ENCODE measurements around the gene LYL1. TPM values are rescaled to one million over a fixed set of nuclear protein-coding genes. Genes with fewer than 3 reads are reported as not detected.

LYL1 gene
- total RNA-seq, 1 experiment from 2014 or later, result 0.23 TPM

- in situ Hi-C loops (cut with HindIII; ENCODE audit: low pct_unique_long_range_greater_than_20kb, low sequenced_read_pairs), result no loop called here
- Histone ChIP-seq H3K4me3 (ENCODE audit: low read depth in 2 of 2, low read length in 2 of 2) (no peak overlapping the region), H3K27ac (ENCODE audit: low read length) (0 out of 2 replicates have a peak overlapping the region, but pooled peaks have one; percentile 17), H3K9me3 (ENCODE audit: control insufficient read depth, insufficient read depth, low read depth, low read length) (no peaks in the 10 kb centered on the region), H3K27me3 (ENCODE audit: control insufficient read depth, insufficient read depth, low read length) (no peaks in the 10 kb centered on the region), H3K36me3 (ENCODE audit: control insufficient read depth, insufficient read depth, low read length) (no peaks in the 10 kb centered on the region; the same call in 1 of the 2 replicates), H3K4me1 (ENCODE audit: control insufficient read depth, insufficient read depth, low read length) (peaks cover 50% of the 10 kb centered on the region)
- no TSS peak for BruUV-seq (replicated peaks)
- CTCF ChIA-PET, result interaction anchor here (0.6 to 0.7 kb wide), 3 partner anchors 30 to 109 kb away, joined by 3 to 13 read pairs (median 7); no protein-coding TSS in a partner anchor
- POLR2A ChIA-PET, result interaction anchor here (0.5 to 0.7 kb wide), 2 partner anchors 30 to 115 kb away, joined by 3 to 4 read pairs; no protein-coding TSS in a partner anchor
- TF ChIP-seq SIN3A (IDR thresholded peaks at IDR 0.05; ENCODE audit: borderline replicate concordance, insufficient read depth, low read depth, low read length), result no peak
- intact Hi-C loops (cut with micrococcal nuclease; ENCODE audit: unreplicated experiment), result loop anchor here (5.0 to 10.0 kb wide), 2 partner anchors 57 to 114 kb away; no protein-coding TSS in a partner anchor
- DNase-seq (ENCODE audit: low read depth, low spot score) (no peak), ATAC-seq (no peak)
Observed at GRCh38 chr19:13091400-13092157, 11.1 kb downstream of the LYL1 start.

DNA sequence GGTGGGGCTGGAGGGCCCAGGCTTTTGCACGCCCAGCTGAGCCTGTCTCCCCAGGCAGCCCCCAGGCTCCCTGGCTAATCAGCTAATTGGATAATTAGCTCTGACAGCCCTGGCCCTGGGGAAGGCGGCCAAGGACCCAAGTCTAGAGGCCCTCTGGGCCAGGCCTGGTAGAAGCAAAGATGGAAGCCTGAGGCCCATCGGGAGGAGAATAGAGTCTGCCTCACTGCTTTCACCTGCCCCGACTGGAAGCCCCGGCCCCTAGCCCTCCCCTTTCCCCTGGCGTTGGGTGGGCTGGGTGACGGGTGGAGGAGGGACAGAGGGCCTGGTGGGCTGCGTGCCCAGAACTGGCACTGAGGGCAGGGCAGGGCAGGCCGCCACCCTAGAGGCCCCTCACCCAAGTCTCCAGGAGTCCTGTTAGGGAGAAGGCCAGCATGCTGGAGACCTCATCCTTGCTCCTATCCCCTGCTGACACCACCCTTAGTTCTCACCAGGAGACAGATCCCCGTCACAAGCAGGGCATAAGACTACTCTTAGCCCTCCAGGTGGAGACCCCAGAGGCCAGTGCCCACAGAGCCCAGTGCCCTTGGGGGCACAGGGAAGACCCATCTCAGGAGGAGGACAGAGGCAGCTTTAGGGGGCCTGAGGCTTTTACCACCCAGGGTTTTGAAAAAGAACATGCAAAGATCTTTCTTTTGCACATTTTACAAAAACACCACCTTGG, 12.0 kb downstream of the LYL1 start:
- intact Hi-C loops (cut with micrococcal nuclease; ENCODE audit: unreplicated experiment), result loop anchor here (5.0 to 10.0 kb wide), 2 partner anchors 56 to 113 kb away; no protein-coding TSS in a partner anchor
- Histone ChIP-seq H3K36me3 (ENCODE audit: control insufficient read depth, insufficient read depth, low read length) (no peaks in the 10 kb centered on the region; the same call in 1 of the 2 replicates), H3K4me3 (ENCODE audit: low read depth in 2 of 2, low read length in 2 of 2) (no peak overlapping the region), H3K4me1 (ENCODE audit: control insufficient read depth, insufficient read depth, low read length) (peaks cover 42% of the 10 kb centered on the region), H3K27ac (ENCODE audit: low read length) (peak overlapping the region; percentile 44; the same call in 1 of the 2 replicates), H3K9me3 (ENCODE audit: control insufficient read depth, insufficient read depth, low read depth, low read length) (no peaks in the 10 kb centered on the region), H3K27me3 (ENCODE audit: control insufficient read depth, insufficient read depth, low read length) (no peaks in the 10 kb centered on the region)
- DNase-seq (ENCODE audit: low read depth, low spot score), result no peak
- no peak for ATAC-seq
- CTCF ChIA-PET, result no interaction called here
- no TSS peak for BruUV-seq (replicated peaks)
- in situ Hi-C loops (cut with HindIII; ENCODE audit: low pct_unique_long_range_greater_than_20kb, low sequenced_read_pairs), result no loop called here
- no peak for TF ChIP-seq SIN3A (IDR thresholded peaks at IDR 0.05; ENCODE audit: borderline replicate concordance, insufficient read depth, low read depth, low read length)
- no peak for TF ChIP-seq TCF7L2 (IDR thresholded peaks at IDR 0.05; ENCODE audit: low read depth, low read length)
- no peak for TF ChIP-seq REST (IDR thresholded peaks at IDR 0.05; ENCODE audit: insufficient read depth in 1 of 2, low read depth in 2 of 2, low read length in 1 of 2)
- TF ChIP-seq POLR2AphosphoS5 (IDR thresholded peaks at IDR 0.05; ENCODE audit: low read depth, low read length), result no peak
- TF ChIP-seq, protein P1, sequence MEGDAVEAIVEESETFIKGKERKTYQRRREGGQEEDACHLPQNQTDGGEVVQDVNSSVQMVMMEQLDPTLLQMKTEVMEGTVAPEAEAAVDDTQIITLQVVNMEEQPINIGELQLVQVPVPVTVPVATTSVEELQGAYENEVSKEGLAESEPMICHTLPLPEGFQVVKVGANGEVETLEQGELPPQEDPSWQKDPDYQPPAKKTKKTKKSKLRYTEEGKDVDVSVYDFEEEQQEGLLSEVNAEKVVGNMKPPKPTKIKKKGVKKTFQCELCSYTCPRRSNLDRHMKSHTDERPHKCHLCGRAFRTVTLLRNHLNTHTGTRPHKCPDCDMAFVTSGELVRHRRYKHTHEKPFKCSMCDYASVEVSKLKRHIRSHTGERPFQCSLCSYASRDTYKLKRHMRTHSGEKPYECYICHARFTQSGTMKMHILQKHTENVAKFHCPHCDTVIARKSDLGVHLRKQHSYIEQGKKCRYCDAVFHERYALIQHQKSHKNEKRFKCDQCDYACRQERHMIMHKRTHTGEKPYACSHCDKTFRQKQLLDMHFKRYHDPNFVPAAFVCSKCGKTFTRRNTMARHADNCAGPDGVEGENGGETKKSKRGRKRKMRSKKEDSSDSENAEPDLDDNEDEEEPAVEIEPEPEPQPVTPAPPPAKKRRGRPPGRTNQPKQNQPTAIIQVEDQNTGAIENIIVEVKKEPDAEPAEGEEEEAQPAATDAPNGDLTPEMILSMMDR (IDR thresholded peaks at IDR 0.05), result no peak
- POLR2A ChIA-PET, result no interaction called here
